ENCODE data around the gene WDR7.

Gene WDR7

GRCh38 chr18:56815926-56816325 is 164.8 kb downstream of the WDR7 start:
- no peak for DNase-seq

GRCh38 chr18:56823986-56824565 is 172.9 kb downstream of the WDR7 start:
- no peak for DNase-seq

- DNase-seq = no peak
Observed at GRCh38 chr18:56825321-56825720, 174.2 kb downstream of the WDR7 start.

GRCh38 chr18:56825878-56826277 is 174.7 kb downstream of the WDR7 start:
- DNase-seq = no peak

- DNase-seq = no peak
Observed at GRCh38 chr18:56831988-56832387, 180.8 kb downstream of the WDR7 start.

GRCh38 chr18:56835331-56835730 is 184.2 kb downstream of the WDR7 start:
- no peak for DNase-seq

GRCh38 chr18:56836173-56836572 is 185.0 kb downstream of the WDR7 start:
- no peak for DNase-seq

- no peak for DNase-seq
Observed at GRCh38 chr18:56841836-56842235, 190.7 kb downstream of the WDR7 start.

- no peak for DNase-seq
Observed at GRCh38 chr18:56843241-56843640, 192.1 kb downstream of the WDR7 start.

GRCh38 chr18:56844556-56844955 is 193.4 kb downstream of the WDR7 start:
- no peak for DNase-seq

GRCh38 chr18:56851774-56852173 is 200.6 kb downstream of the WDR7 start:
- DNase-seq = no peak

GRCh38 chr18:56853961-56854360 is 202.8 kb downstream of the WDR7 start:
- no peak for DNase-seq

GRCh38 chr18:56861244-56861643 is 210.1 kb downstream of the WDR7 start:
- DNase-seq = no peak

- no peak for DNase-seq
Observed at GRCh38 chr18:56869189-56869777, 218.1 kb downstream of the WDR7 start.

- DNase-seq = no peak
Observed at GRCh38 chr18:56870982-56871381, 219.8 kb downstream of the WDR7 start.

- DNase-seq = no peak
Observed at GRCh38 chr18:56872140-56872539, 221.0 kb downstream of the WDR7 start.

- no peak for DNase-seq
Observed at GRCh38 chr18:56873441-56874140, 222.4 kb downstream of the WDR7 start.

- no peak for DNase-seq
Observed at GRCh38 chr18:56878711-56879110, 227.6 kb downstream of the WDR7 start.

- no peak for DNase-seq
Observed at GRCh38 chr18:56884511-56884910, 233.4 kb downstream of the WDR7 start.

GRCh38 chr18:56888978-56889377 is 237.8 kb downstream of the WDR7 start:
- no peak for DNase-seq

- DNase-seq = no peak
Observed at GRCh38 chr18:56889621-56890020, 238.5 kb downstream of the WDR7 start.

GRCh38 chr18:56890632-56891031 is 239.5 kb downstream of the WDR7 start:
- no peak for DNase-seq

GRCh38 chr18:56891116-56891515 is 240.0 kb downstream of the WDR7 start:
- DNase-seq = no peak

GRCh38 chr18:56891870-56892269 is 240.7 kb downstream of the WDR7 start:
- DNase-seq = no peak

- no peak for DNase-seq
Observed at GRCh38 chr18:56897122-56897521, 246.0 kb downstream of the WDR7 start.

All from NCI-H187 (cell line).